ENCODE data around the gene RGS9. TPM values are rescaled to one million over a fixed set of nuclear protein-coding genes. Genes with fewer than 3 reads are reported as not detected.

RGS9 gene
- total RNA-seq, 1 experiment from 2014 or later: 8.6 TPM

GRCh38 chr17:65183736-65184135, 46.6 kb downstream of the RGS9 start:
- Histone ChIP-seq H4K20me1 (ENCODE audit: insufficient read depth) (no peaks in the 10 kb centered on the region), H3K27me3 (ENCODE audit: insufficient read depth, low read length) (0 out of 2 replicates have a peak, but pooled peaks cover 16% of the 10 kb centered on the region), H3K79me2 (ENCODE audit: insufficient read depth, low read length) (no peaks in the 10 kb centered on the region), H3K9me3 (ENCODE audit: control insufficient read depth in 1 of 2, insufficient read depth in 1 of 2, low read depth in 1 of 2, low read length in 2 of 2) (no peaks in the 10 kb centered on the region), H3K9ac (ENCODE audit: low read length) (no peak overlapping the region), H3K27ac (ENCODE audit: low read depth, low read length) (no peak overlapping the region), H3K4me2 (ENCODE audit: low read length) (no peak overlapping the region), H3K36me3 (ENCODE audit: control insufficient read depth in 1 of 2, insufficient read depth in 2 of 2, low read length in 2 of 2) (no peaks in the 10 kb centered on the region), H3K9me2 (ENCODE audit: insufficient read depth) (no peaks in the 10 kb centered on the region), H3K4me3 (replicated peaks in 1 of 2; ENCODE audit: low read depth in 1 of 2, low read length in 2 of 2) (no peak overlapping the region), H2AFZ (ENCODE audit: low read depth, low read length, poor library complexity, severe bottlenecking) (no peak overlapping the region), H3K4me1 (ENCODE audit: control insufficient read depth in 1 of 2, insufficient read depth in 2 of 2, low read length in 2 of 2) (no peaks in the 10 kb centered on the region)
- ChIA-PET RAD21 (ENCODE audit: low non-redundant PET in 1 of 2, low total read pairs in 2 of 2, uncharacterized antibody in 2 of 2, unreplicated experiment in 2 of 2) (no interaction called here), CTCF (no interaction called here), POLR2A (no interaction called here)
- intact Hi-C loops (cut with micrococcal nuclease): no loop called here
- no peak for DNase-seq (ENCODE audit: low read depth, low spot score)
- no peak for ATAC-seq
- no peak for TF ChIP-seq MAX (IDR thresholded peaks at IDR 0.05)
- TF ChIP-seq JUND (IDR thresholded peaks at IDR 0.05): no peak
- TF ChIP-seq POLR2A (IDR thresholded peaks at IDR 0.05; ENCODE audit: borderline replicate concordance, extremely low read depth, insufficient read depth, insufficient read length): no peak
- TF ChIP-seq EZH2 (IDR thresholded peaks at IDR 0.05): no peak
- TF ChIP-seq CEBPB (IDR thresholded peaks at IDR 0.05; ENCODE audit: low read depth): no peak
- TF ChIP-seq POLR2AphosphoS5 (IDR thresholded peaks at IDR 0.05; ENCODE audit: low read depth, low read length): no peak
- TF ChIP-seq TCF7L2 (IDR thresholded peaks at IDR 0.05; ENCODE audit: borderline replicate concordance, extremely low read depth, insufficient read depth, insufficient read length): no peak
- no peak for TF ChIP-seq SRF (IDR thresholded peaks at IDR 0.05; ENCODE audit: low read depth)
- TF ChIP-seq ZFX (IDR thresholded peaks at IDR 0.05): no peak
- BruUV-seq (replicated peaks): no TSS peak

GRCh38 chr17:65184235-65184959, 47.2 kb downstream of the RGS9 start:
- Histone ChIP-seq H3K27ac (ENCODE audit: low read depth, low read length) (no peak overlapping the region), H3K4me1 (ENCODE audit: control insufficient read depth in 1 of 2, insufficient read depth in 2 of 2, low read length in 2 of 2) (no peaks in the 10 kb centered on the region), H2AFZ (ENCODE audit: low read depth, low read length, poor library complexity, severe bottlenecking) (no peak overlapping the region), H3K4me3 (replicated peaks in 1 of 2; ENCODE audit: low read depth in 1 of 2, low read length in 2 of 2) (no peak overlapping the region), H3K9me2 (ENCODE audit: insufficient read depth) (no peaks in the 10 kb centered on the region), H3K9ac (ENCODE audit: low read length) (no peak overlapping the region), H3K9me3 (ENCODE audit: control insufficient read depth in 1 of 2, insufficient read depth in 1 of 2, low read depth in 1 of 2, low read length in 2 of 2) (no peaks in the 10 kb centered on the region), H3K4me2 (ENCODE audit: low read length) (no peak overlapping the region), H3K79me2 (ENCODE audit: insufficient read depth, low read length) (no peaks in the 10 kb centered on the region), H3K36me3 (ENCODE audit: control insufficient read depth in 1 of 2, insufficient read depth in 2 of 2, low read length in 2 of 2) (no peaks in the 10 kb centered on the region), H3K27me3 (ENCODE audit: insufficient read depth, low read length) (0 out of 2 replicates have a peak, but pooled peaks cover 16% of the 10 kb centered on the region), H4K20me1 (ENCODE audit: insufficient read depth) (no peaks in the 10 kb centered on the region)
- no peak for TF ChIP-seq CEBPB (IDR thresholded peaks at IDR 0.05; ENCODE audit: low read depth)
- TF ChIP-seq POLR2A (IDR thresholded peaks at IDR 0.05; ENCODE audit: borderline replicate concordance, extremely low read depth, insufficient read depth, insufficient read length): no peak
- no peak for TF ChIP-seq MAX (IDR thresholded peaks at IDR 0.05)
- no peak for TF ChIP-seq SIN3A (IDR thresholded peaks at IDR 0.05; ENCODE audit: low read depth)
- TF ChIP-seq ATF3 (IDR thresholded peaks at IDR 0.05): no peak
- no peak for TF ChIP-seq ELF1 (IDR thresholded peaks at IDR 0.05; ENCODE audit: borderline replicate concordance, low read depth)
- TF ChIP-seq ZNF274 (IDR thresholded peaks at IDR 0.05; ENCODE audit: low read depth, low read length): no peak
- no peak for TF ChIP-seq EGR1 (IDR thresholded peaks at IDR 0.05; ENCODE audit: low read depth)
- POLR2A ChIA-PET: no interaction called here
- RAD21 ChIA-PET (ENCODE audit: low non-redundant PET in 1 of 2, low total read pairs in 2 of 2, uncharacterized antibody in 2 of 2, unreplicated experiment in 2 of 2): no interaction called here
- CTCF ChIA-PET: interaction anchor here (1.3 kb wide), 1 partner anchor 13 kb away, joined by 5 read pairs; no protein-coding TSS in a partner anchor
- intact Hi-C loops (cut with micrococcal nuclease): no loop called here
- BruUV-seq (replicated peaks): no TSS peak
- DNase-seq (ENCODE audit: low read depth, low spot score) (no peak), ATAC-seq (no peak)
